ENCODE measurements around the gene ABCB1. TPM values are rescaled to one million over a fixed set of nuclear protein-coding genes. Genes with fewer than 3 reads are reported as not detected.

The ABCB1 gene
- polyA plus RNA-seq, 1 experiment, result 2.9 TPM

DNA sequence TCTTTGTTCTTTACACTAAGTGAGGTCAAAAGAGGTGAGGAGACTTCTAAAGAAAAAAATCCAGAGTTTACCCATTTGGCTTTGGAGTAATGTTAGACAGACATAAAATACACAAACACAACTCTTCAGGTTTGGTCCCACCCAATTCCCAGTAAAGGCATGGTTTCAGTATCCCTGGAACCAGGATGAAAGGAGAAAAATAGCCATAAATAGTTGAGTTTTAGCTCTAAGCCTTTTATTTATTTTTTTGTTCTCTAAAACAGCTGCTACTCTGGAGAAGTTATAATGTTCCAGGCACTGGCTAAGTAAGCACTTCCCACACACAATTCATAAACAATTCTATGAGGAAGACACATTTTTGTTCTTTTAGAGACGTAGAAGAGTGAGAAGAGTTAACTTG, 4.0 kb downstream of the ABCB1 start:
- POLR2A ChIA-PET, result no interaction called here
- peak; percentile 3 for DNase-seq (ENCODE audit: low read depth, low spot score)
- CTCF ChIA-PET, result no interaction called here
- no peak overlapping the region for H3K27ac ChIP-seq (ENCODE audit: low read depth, low read length)
- H3K9me3 ChIP-seq (ENCODE audit: control insufficient read depth, insufficient read depth, low read length), result no peaks in the 10 kb centered on the region; the same call in 1 of the 2 replicates
- no peak overlapping the region for H3K4me3 ChIP-seq (ENCODE audit: low read depth, low read length)
- H3K27me3 ChIP-seq (ENCODE audit: control insufficient read depth, insufficient read depth, low read length), result peaks cover 12% of the 10 kb centered on the region
- TF ChIP-seq, protein P1, sequence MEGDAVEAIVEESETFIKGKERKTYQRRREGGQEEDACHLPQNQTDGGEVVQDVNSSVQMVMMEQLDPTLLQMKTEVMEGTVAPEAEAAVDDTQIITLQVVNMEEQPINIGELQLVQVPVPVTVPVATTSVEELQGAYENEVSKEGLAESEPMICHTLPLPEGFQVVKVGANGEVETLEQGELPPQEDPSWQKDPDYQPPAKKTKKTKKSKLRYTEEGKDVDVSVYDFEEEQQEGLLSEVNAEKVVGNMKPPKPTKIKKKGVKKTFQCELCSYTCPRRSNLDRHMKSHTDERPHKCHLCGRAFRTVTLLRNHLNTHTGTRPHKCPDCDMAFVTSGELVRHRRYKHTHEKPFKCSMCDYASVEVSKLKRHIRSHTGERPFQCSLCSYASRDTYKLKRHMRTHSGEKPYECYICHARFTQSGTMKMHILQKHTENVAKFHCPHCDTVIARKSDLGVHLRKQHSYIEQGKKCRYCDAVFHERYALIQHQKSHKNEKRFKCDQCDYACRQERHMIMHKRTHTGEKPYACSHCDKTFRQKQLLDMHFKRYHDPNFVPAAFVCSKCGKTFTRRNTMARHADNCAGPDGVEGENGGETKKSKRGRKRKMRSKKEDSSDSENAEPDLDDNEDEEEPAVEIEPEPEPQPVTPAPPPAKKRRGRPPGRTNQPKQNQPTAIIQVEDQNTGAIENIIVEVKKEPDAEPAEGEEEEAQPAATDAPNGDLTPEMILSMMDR (IDR thresholded peaks at IDR 0.05; ENCODE audit: low read depth, low read length), result no peak

DNA sequence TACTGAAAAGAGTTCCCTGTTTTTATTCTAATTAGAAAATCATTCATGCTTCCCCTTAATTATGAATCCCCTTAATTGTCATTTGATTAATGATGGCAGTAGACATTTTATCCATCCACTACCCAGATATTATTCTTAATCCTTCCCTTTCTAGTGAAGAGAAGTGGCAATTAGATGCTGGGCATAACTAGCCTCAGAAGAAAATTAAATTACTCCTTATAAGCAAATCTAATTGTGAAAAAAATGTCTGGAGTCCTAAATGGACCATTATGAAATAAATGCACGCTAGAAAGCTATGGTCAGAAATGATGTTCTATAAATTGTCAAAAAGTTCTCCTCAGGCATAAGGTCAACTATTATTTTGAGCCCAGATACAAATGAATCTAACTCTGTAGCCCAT, 4.5 kb downstream of the ABCB1 start:
- POLR2A ChIA-PET, result no interaction called here
- H3K9me3 ChIP-seq (ENCODE audit: control insufficient read depth, insufficient read depth, low read length), result no peaks in the 10 kb centered on the region; the same call in 1 of the 2 replicates
- no peak overlapping the region for H3K4me3 ChIP-seq (ENCODE audit: low read depth, low read length)
- peaks cover 12% of the 10 kb centered on the region for H3K27me3 ChIP-seq (ENCODE audit: control insufficient read depth, insufficient read depth, low read length)
- TF ChIP-seq, protein P1 (IDR thresholded peaks at IDR 0.05; ENCODE audit: low read depth, low read length), result no peak
- DNase-seq (ENCODE audit: low read depth, low spot score), result no peak
- H3K27ac ChIP-seq (ENCODE audit: low read depth, low read length), result no peak overlapping the region
- CTCF ChIA-PET, result no interaction called here

DNA sequence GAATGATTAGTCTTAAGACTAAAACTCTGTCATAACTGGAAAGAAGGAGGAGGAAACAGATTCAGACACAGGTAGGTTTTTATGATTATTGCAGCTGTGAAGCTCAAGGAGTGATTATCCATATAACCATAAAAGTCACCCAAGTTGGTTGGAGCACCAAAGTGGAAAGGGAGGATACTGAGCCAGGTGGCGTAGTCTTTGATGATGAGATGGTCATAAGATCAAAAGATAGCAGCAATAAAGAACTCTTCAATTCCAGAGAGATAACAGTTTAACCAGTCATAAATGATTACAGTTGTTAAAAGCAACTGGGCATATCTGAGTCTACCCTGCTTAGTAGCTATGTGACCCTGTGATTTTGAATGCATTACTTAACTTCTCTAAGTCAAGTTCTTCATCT, 8.4 kb downstream of the ABCB1 start:
- no peak overlapping the region for H3K27ac ChIP-seq (ENCODE audit: low read depth, low read length)
- H3K9me3 ChIP-seq (ENCODE audit: control insufficient read depth, insufficient read depth, low read length), result no peaks in the 10 kb centered on the region
- ChIA-PET POLR2A (no interaction called here), CTCF (no interaction called here)
- DNase-seq (ENCODE audit: low read depth, low spot score), result no peak
- H3K4me3 ChIP-seq (ENCODE audit: low read depth, low read length), result no peak overlapping the region
- H3K27me3 ChIP-seq (ENCODE audit: control insufficient read depth, insufficient read depth, low read length), result no peaks in the 10 kb centered on the region
- TF ChIP-seq, protein P1 (IDR thresholded peaks at IDR 0.05; ENCODE audit: low read depth, low read length), result no peak

DNA sequence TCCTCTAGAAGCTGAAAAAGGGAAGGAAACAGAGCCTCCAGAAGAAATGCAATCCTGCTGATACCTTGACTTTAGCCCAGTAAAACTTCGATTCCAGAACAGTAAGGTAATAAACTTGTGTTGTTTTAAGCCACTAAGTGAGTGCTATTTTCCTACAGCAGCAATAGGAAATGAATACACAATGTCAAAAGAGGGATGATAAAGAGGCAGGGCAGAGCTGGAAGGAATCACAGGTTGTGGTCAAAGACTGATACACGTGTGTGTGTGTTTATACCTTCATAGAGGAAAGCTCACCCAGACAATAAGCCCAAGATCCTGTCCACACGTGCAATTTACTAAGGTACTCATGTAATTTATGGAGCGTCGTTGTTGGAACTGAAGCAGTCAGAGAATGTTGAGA, 9.5 kb downstream of the ABCB1 start:
- ChIA-PET POLR2A (no interaction called here), CTCF (no interaction called here)
- no peaks in the 10 kb centered on the region for H3K27me3 ChIP-seq (ENCODE audit: control insufficient read depth, insufficient read depth, low read length)
- H3K4me3 ChIP-seq (ENCODE audit: low read depth, low read length), result no peak overlapping the region
- no peaks in the 10 kb centered on the region for H3K9me3 ChIP-seq (ENCODE audit: control insufficient read depth, insufficient read depth, low read length)
- TF ChIP-seq, protein P1 (IDR thresholded peaks at IDR 0.05; ENCODE audit: low read depth, low read length), result no peak
- H3K27ac ChIP-seq (ENCODE audit: low read depth, low read length), result no peak overlapping the region
- DNase-seq (ENCODE audit: low read depth, low spot score), result no peak

DNA sequence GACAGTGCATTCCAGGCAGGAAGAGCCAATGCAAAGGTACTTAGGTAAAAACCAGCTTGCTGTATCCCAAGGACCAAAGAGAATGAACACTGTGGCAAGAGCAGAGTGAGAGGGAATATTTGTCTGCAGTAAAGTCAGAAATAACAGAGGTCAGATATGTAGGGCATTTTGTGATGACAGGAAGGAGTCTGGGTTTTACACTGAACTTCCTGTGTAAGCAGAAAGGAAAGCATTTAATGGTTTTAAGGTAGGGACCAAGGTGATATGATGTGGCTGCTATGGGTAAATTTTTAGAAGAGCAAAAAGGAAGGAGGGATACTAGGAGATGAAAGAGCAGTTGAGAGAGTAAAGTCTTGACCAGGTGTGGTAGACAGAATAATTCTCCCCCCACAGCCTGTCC, 10.1 kb downstream of the ABCB1 start:
- Histone ChIP-seq H3K27ac (ENCODE audit: low read depth, low read length) (no peak overlapping the region), H3K27me3 (ENCODE audit: control insufficient read depth, insufficient read depth, low read length) (no peaks in the 10 kb centered on the region), H3K9me3 (ENCODE audit: control insufficient read depth, insufficient read depth, low read length) (no peaks in the 10 kb centered on the region), H3K4me3 (ENCODE audit: low read depth, low read length) (no peak overlapping the region)
- POLR2A ChIA-PET, result no interaction called here
- DNase-seq (ENCODE audit: low read depth, low spot score), result no peak
- TF ChIP-seq, protein P1 (IDR thresholded peaks at IDR 0.05; ENCODE audit: low read depth, low read length), result no peak
- CTCF ChIA-PET, result no interaction called here
